Neural cell (in vitro differentiated cells): ENCODE data around the gene SLX4IP. TPM values are rescaled to one million over a fixed set of nuclear protein-coding genes. Genes with fewer than 3 reads are reported as not detected.

Experiments
- H2AFZ ChIP-seq: fragments of 200-600, 300-800 bp; sonication (generic), shearing (Covaris generic); 2 replicates; pipeline ENCODE4 v1.6.0; 2014; ENCODE audit warnings: low read depth, mild to moderate bottlenecking, antibody characterized with exemption, low read length, moderate library complexity
- H3F3A ChIP-seq: fragments of 200-600 bp; shearing (Covaris generic); 2 replicates; pipeline ENCODE4 v1.6.1; 2016; ENCODE audit warnings: mild to moderate bottlenecking, moderate library complexity, mixed read lengths, antibody characterized with exemption, low read length; ENCODE audit not compliant: insufficient read depth, poor library complexity, severe bottlenecking
- H3K27ac ChIP-seq: fragments of 200-600, 300-800 bp; sonication (generic), shearing (Covaris generic); 2 replicates; pipeline ENCODE4 v1.5.1; 2014; ENCODE audit warnings: mild to moderate bottlenecking, low read length, moderate library complexity
- H3K27me3 ChIP-seq: fragments of 300-800, 200-600 bp; sonication (generic), shearing (Covaris generic); 2 replicates; pipeline ENCODE4 v1.6.0; 2014; ENCODE audit warnings: mild to moderate bottlenecking, low read depth, low read length, moderate library complexity; ENCODE audit not compliant: insufficient read depth
- H3K36me3 ChIP-seq: fragments of 300-800, 200-600 bp; sonication (generic), shearing (Covaris generic); 2 replicates; pipeline ENCODE4 v1.5.1; 2014; ENCODE audit warnings: mild to moderate bottlenecking, antibody characterized with exemption, low read length, moderate library complexity; ENCODE audit not compliant: insufficient read depth
- H3K4me2 ChIP-seq: fragments of 300-800, 200-600 bp; sonication (generic), shearing (Covaris generic); 2 replicates; pipeline ENCODE4 v1.6.0; 2014; ENCODE audit warnings: mild to moderate bottlenecking, low read length
- H3K4me3 ChIP-seq: fragments of 300-800, 200-600 bp; sonication (generic), shearing (Covaris generic); 2 replicates; pipeline ENCODE4 v1.5.1; 2014; ENCODE audit warnings: mild to moderate bottlenecking, low read length, moderate library complexity
- H3K79me2 ChIP-seq: fragments of 200-600 bp; shearing (Covaris generic); replicated peaks from 2 replicates; pipeline ENCODE4 v1.6.0; 2014; ENCODE audit warnings: mild to moderate bottlenecking, low read length, moderate library complexity; ENCODE audit not compliant: insufficient read depth
- H3K9ac ChIP-seq: fragments of 300-800, 200-600 bp; sonication (generic), shearing (Covaris generic); 2 replicates; pipeline ENCODE4 v1.6.1; 2016; ENCODE audit warnings: mild to moderate bottlenecking, low read length, mixed read lengths
- H3K9me2 ChIP-seq: fragments of 200-600 bp; shearing (Covaris generic); 2 replicates; pipeline ENCODE4 v1.6.1; 2016; ENCODE audit warnings: mild to moderate bottlenecking, low read length, mixed read lengths; ENCODE audit not compliant: insufficient read depth
- H3K9me3 ChIP-seq: fragments of 200-600, 300-800 bp; sonication (generic), shearing (Covaris generic); 2 replicates; pipeline ENCODE4 v1.6.1; 2016; ENCODE audit warnings: mild to moderate bottlenecking, mixed run types, low read length, moderate library complexity, mixed read lengths
- H4K20me1 ChIP-seq: fragments of 200-600 bp; shearing (Covaris generic); 2 replicates; pipeline ENCODE4 v1.6.1; 2016; ENCODE audit warnings: mild to moderate bottlenecking, mixed run types; ENCODE audit not compliant: insufficient read depth
- EP300 ChIP-seq: fragments of 450-650 bp; conservative IDR thresholded peaks from 2 replicates; pipeline ENCODE4 v1.6.1; 2014; ENCODE audit warnings: antibody characterized with exemption, mild to moderate bottlenecking, moderate library complexity; ENCODE audit not compliant: poor library complexity, severe bottlenecking
- EZH2 ChIP-seq: fragments of 200-600, 300-800 bp; shearing (Covaris generic), sonication (generic); IDR thresholded peaks from 2 replicates; pipeline ENCODE4 v1.6.1; 2014; ENCODE audit warnings: antibody characterized with exemption, low read length, borderline replicate concordance, mild to moderate bottlenecking; ENCODE audit not compliant: insufficient read depth, poor library complexity, severe bottlenecking
- MXI1 ChIP-seq: fragments of 450-650 bp; conservative IDR thresholded peaks from 2 replicates; pipeline ENCODE4 v1.6.1; 2014; ENCODE audit warnings: antibody characterized with exemption, mild to moderate bottlenecking; ENCODE audit not compliant: poor library complexity, severe bottlenecking
- POLR2AphosphoS5 ChIP-seq: IDR thresholded peaks from 2 replicates; pipeline ENCODE4 v1.6.1; 2012
- RAD21 ChIP-seq: fragments of 450-650 bp; conservative IDR thresholded peaks from 2 replicates; pipeline ENCODE4 v1.6.1; 2014; ENCODE audit warnings: antibody characterized with exemption, mild to moderate bottlenecking, moderate library complexity
- SMC3 ChIP-seq: fragments of 450-650 bp; conservative IDR thresholded peaks from 2 replicates; pipeline ENCODE4 v1.6.1; 2014; ENCODE audit warnings: antibody characterized with exemption, mild to moderate bottlenecking, moderate library complexity; ENCODE audit not compliant: poor library complexity
- TAF1 ChIP-seq: IDR thresholded peaks from 2 replicates; pipeline ENCODE4 v1.6.1; 2012; ENCODE audit warnings: low read depth
- polyA plus RNA-seq: library from polyadenylated mRNA; depleted of rRNA; stranded (reverse); fragments of >200 nt; gene quantifications from 2 replicates; pipeline ENCODE4 v1.2.3, GENCODE V29; 2014
- TF ChIP-seq, protein P1 (sequence below): IDR thresholded peaks from 2 replicates; pipeline ENCODE4 v1.6.1; 2012; ENCODE audit warnings: borderline replicate concordance
- TF ChIP-seq, protein P2 (sequence below): fragments of 450-650 bp; IDR thresholded peaks from 2 replicates; pipeline ENCODE4 v1.5.1; 2014; ENCODE audit warnings: antibody characterized with exemption, mild to moderate bottlenecking, moderate library complexity; ENCODE audit not compliant: poor library complexity, severe bottlenecking

Gene SLX4IP
- polyA plus RNA-seq, 1 donor from 2014 or later = 6.4 TPM

GRCh38 chr20:10555393-10555792 lies 120.3 kb downstream of the SLX4IP start:
- no peak overlapping the region for H3K4me2 ChIP-seq

GRCh38 chr20:10555865-10556308 lies 120.8 kb downstream of the SLX4IP start:
- Histone ChIP-seq H3K4me3 (no peak overlapping the region), H3K9me3 (no peaks in the 10 kb centered on the region), H3K9ac (no peak overlapping the region), H3K79me2 (no peaks in the 10 kb centered on the region), H3K27me3 (no peaks in the 10 kb centered on the region), H2AFZ (no peak overlapping the region), H3K9me2 (no peaks in the 10 kb centered on the region), H3K4me2 (no peak overlapping the region), H3K36me3 (no peaks in the 10 kb centered on the region), H4K20me1 (no peaks in the 10 kb centered on the region), H3F3A (no peaks in the 10 kb centered on the region), H3K27ac (no peak overlapping the region)
- no peak for TF ChIP-seq MXI1
- no peak for TF ChIP-seq RAD21
- TF ChIP-seq, protein P1, sequence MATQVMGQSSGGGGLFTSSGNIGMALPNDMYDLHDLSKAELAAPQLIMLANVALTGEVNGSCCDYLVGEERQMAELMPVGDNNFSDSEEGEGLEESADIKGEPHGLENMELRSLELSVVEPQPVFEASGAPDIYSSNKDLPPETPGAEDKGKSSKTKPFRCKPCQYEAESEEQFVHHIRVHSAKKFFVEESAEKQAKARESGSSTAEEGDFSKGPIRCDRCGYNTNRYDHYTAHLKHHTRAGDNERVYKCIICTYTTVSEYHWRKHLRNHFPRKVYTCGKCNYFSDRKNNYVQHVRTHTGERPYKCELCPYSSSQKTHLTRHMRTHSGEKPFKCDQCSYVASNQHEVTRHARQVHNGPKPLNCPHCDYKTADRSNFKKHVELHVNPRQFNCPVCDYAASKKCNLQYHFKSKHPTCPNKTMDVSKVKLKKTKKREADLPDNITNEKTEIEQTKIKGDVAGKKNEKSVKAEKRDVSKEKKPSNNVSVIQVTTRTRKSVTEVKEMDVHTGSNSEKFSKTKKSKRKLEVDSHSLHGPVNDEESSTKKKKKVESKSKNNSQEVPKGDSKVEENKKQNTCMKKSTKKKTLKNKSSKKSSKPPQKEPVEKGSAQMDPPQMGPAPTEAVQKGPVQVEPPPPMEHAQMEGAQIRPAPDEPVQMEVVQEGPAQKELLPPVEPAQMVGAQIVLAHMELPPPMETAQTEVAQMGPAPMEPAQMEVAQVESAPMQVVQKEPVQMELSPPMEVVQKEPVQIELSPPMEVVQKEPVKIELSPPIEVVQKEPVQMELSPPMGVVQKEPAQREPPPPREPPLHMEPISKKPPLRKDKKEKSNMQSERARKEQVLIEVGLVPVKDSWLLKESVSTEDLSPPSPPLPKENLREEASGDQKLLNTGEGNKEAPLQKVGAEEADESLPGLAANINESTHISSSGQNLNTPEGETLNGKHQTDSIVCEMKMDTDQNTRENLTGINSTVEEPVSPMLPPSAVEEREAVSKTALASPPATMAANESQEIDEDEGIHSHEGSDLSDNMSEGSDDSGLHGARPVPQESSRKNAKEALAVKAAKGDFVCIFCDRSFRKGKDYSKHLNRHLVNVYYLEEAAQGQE = no peak
- no peak for TF ChIP-seq SMC3
- TF ChIP-seq TAF1 = no peak
- TF ChIP-seq, protein P2, sequence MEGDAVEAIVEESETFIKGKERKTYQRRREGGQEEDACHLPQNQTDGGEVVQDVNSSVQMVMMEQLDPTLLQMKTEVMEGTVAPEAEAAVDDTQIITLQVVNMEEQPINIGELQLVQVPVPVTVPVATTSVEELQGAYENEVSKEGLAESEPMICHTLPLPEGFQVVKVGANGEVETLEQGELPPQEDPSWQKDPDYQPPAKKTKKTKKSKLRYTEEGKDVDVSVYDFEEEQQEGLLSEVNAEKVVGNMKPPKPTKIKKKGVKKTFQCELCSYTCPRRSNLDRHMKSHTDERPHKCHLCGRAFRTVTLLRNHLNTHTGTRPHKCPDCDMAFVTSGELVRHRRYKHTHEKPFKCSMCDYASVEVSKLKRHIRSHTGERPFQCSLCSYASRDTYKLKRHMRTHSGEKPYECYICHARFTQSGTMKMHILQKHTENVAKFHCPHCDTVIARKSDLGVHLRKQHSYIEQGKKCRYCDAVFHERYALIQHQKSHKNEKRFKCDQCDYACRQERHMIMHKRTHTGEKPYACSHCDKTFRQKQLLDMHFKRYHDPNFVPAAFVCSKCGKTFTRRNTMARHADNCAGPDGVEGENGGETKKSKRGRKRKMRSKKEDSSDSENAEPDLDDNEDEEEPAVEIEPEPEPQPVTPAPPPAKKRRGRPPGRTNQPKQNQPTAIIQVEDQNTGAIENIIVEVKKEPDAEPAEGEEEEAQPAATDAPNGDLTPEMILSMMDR = no peak
- TF ChIP-seq POLR2AphosphoS5 = no peak
- no peak for TF ChIP-seq EP300
- TF ChIP-seq EZH2 = no peak

More at GRCh38 chr20:10555393-10555792, 120.3 kb downstream of the SLX4IP start:
- Histone ChIP-seq H3K9ac (no peak overlapping the region), H4K20me1 (no peaks in the 10 kb centered on the region), H3K9me2 (no peaks in the 10 kb centered on the region), H3K4me3 (no peak overlapping the region), H3K27ac (no peak overlapping the region), H3K9me3 (no peaks in the 10 kb centered on the region), H3K79me2 (no peaks in the 10 kb centered on the region), H3K27me3 (no peaks in the 10 kb centered on the region), H3F3A (no peaks in the 10 kb centered on the region), H2AFZ (no peak overlapping the region), H3K36me3 (no peaks in the 10 kb centered on the region)
- no peak for TF ChIP-seq POLR2AphosphoS5
- TF ChIP-seq, protein P1 = no peak
- TF ChIP-seq MXI1 = no peak
- no peak for TF ChIP-seq SMC3
- no peak for TF ChIP-seq RAD21
- no peak for TF ChIP-seq TAF1
- TF ChIP-seq, protein P2 = no peak
- no peak for TF ChIP-seq EZH2
